Measurements from ENCODE around the gene GSC. TPM values are rescaled to one million over a fixed set of nuclear protein-coding genes. Genes with fewer than 3 reads are reported as not detected.

The GSC gene
- polyA plus RNA-seq, 3 donors = not detected

GRCh38 chr14:94773655-94774343 lies 3.9 kb upstream of the GSC start:
- no peak for DNase-seq (ENCODE audit: extremely low read depth in 1 of 11, low read depth in 9 of 11, low spot score in 4 of 11)

- DNase-seq (ENCODE audit: extremely low read depth in 1 of 11, low read depth in 9 of 11, low spot score in 4 of 11) = no peak
Measured at GRCh38 chr14:94773061-94773648, 3.2 kb upstream of the GSC start.

- no peak for DNase-seq (ENCODE audit: extremely low read depth in 1 of 11, low read depth in 9 of 11, low spot score in 4 of 11)
Measured at GRCh38 chr14:94772548-94772947, 2.6 kb upstream of the GSC start.

- no peak for DNase-seq (ENCODE audit: extremely low read depth in 1 of 11, low read depth in 9 of 11, low spot score in 4 of 11)
Measured at GRCh38 chr14:94771906-94772490, 2.1 kb upstream of the GSC start.

- no peak for DNase-seq (ENCODE audit: extremely low read depth in 1 of 11, low read depth in 9 of 11, low spot score in 4 of 11)
Measured at GRCh38 chr14:94771158-94771905, 1.4 kb upstream of the GSC start.

GRCh38 chr14:94770815-94771157 lies 873 bp upstream of the GSC start:
- no peak for DNase-seq (ENCODE audit: extremely low read depth in 1 of 11, low read depth in 9 of 11, low spot score in 4 of 11)

- no peak for DNase-seq (ENCODE audit: extremely low read depth in 1 of 11, low read depth in 9 of 11, low spot score in 4 of 11)
Measured at GRCh38 chr14:94770251-94770749, 387 bp upstream of the GSC start.

GRCh38 chr14:94768521-94769390 lies 1.2 kb downstream of the GSC start:
- no peak for DNase-seq (ENCODE audit: extremely low read depth in 1 of 11, low read depth in 9 of 11, low spot score in 4 of 11)

- DNase-seq (ENCODE audit: extremely low read depth in 1 of 11, low read depth in 9 of 11, low spot score in 4 of 11) = no peak
Measured at GRCh38 chr14:94768141-94768520, 1.8 kb downstream of the GSC start.

GRCh38 chr14:94767321-94767878 lies 2.5 kb downstream of the GSC start:
- DNase-seq (ENCODE audit: extremely low read depth in 1 of 11, low read depth in 9 of 11, low spot score in 4 of 11) = no peak

GRCh38 chr14:94764573-94764972 lies 5.3 kb downstream of the GSC start:
- no peak for DNase-seq (ENCODE audit: extremely low read depth in 1 of 11, low read depth in 9 of 11, low spot score in 4 of 11)

- DNase-seq (ENCODE audit: extremely low read depth in 1 of 11, low read depth in 9 of 11, low spot score in 4 of 11) = no peak
Measured at GRCh38 chr14:94762431-94762830, 7.5 kb downstream of the GSC start.

GRCh38 chr14:94761997-94762377 lies 7.9 kb downstream of the GSC start:
- no peak for DNase-seq (ENCODE audit: extremely low read depth in 1 of 11, low read depth in 9 of 11, low spot score in 4 of 11)

GRCh38 chr14:94761348-94761996 lies 8.4 kb downstream of the GSC start:
- no peak for DNase-seq (ENCODE audit: extremely low read depth in 1 of 11, low read depth in 9 of 11, low spot score in 4 of 11)

- no peak for DNase-seq (ENCODE audit: extremely low read depth in 1 of 11, low read depth in 9 of 11, low spot score in 4 of 11)
Measured at GRCh38 chr14:94756310-94756882, 13.5 kb downstream of the GSC start.

- DNase-seq (ENCODE audit: extremely low read depth in 1 of 11, low read depth in 9 of 11, low spot score in 4 of 11) = no peak
Measured at GRCh38 chr14:94754391-94754942, 15.4 kb downstream of the GSC start.

- DNase-seq (ENCODE audit: extremely low read depth in 1 of 11, low read depth in 9 of 11, low spot score in 4 of 11) = no peak
Measured at GRCh38 chr14:94752591-94753436, 17.1 kb downstream of the GSC start.

All from renal cortex interstitium (tissue), 11 donors.